SK-N-SH (cell line): ENCODE data around the gene MVB12B. TPM values are rescaled to one million over a fixed set of nuclear protein-coding genes. Genes with fewer than 3 reads are reported as not detected.

Experiments used
- CTCF ChIA-PET: fragments of 300-600, 350-600 bp; formaldehyde crosslinking; extraction: SDS; loops from one replicate; lab custom pipeline; 2021; lab: Yijun Ruan, JAX
- POLR2A ChIA-PET: fragments of 350-600 bp; sonication (Branson Sonifier 250); formaldehyde crosslinking; extraction: SDS; loops from one replicate; lab custom pipeline; 2020; ENCODE audit warnings: antibody characterized with exemption, inconsistent platforms; lab: Yijun Ruan, JAX
- DNase-seq: peaks from one replicate; pipeline ENCODE4 v3.0.0; 2012
- H2AFZ ChIP-seq: fragments of 200-600 bp; sonication (generic); 2 replicates; pipeline ENCODE4 v1.8.1; 2016; ENCODE audit warnings: antibody characterized with exemption, mild to moderate bottlenecking, low read depth
- H3F3A ChIP-seq: fragments of 200-600 bp; sonication (generic); replicated peaks from 2 replicates; pipeline ENCODE3; 2016; ENCODE audit warnings: antibody characterized with exemption, mild to moderate bottlenecking; ENCODE audit not compliant: insufficient read depth
- H3K27ac ChIP-seq, 2 experiments: fragments of 200-500 bp in 1 of 2; fragments of 200-600 bp in 1 of 2; sonication (Bioruptor generic) in 1 of 2; sonication (generic), shearing (Covaris generic) in 1 of 2; 2 replicates each; pipeline versions ENCODE4 v1.5.1 to v1.6.1; 2014 to 2016; ENCODE audit warnings: low read depth in 2 of 2, inconsistent platforms in 1 of 2, low read length in 1 of 2, mild to moderate bottlenecking in 1 of 2, mixed read lengths in 1 of 2
- H3K27me3 ChIP-seq: fragments of 200-600 bp; sonication (generic), shearing (Covaris generic); 2 replicates; pipeline ENCODE4 v1.6.1; 2016; ENCODE audit warnings: mixed run types; ENCODE audit not compliant: insufficient read depth
- H3K36me3 ChIP-seq, 2 experiments: fragments of 200-500 bp in 1 of 2; fragments of 200-600 bp in 1 of 2; sonication (Bioruptor generic) in 1 of 2; sonication (generic) in 1 of 2; replicated peaks in 1 of 2; 2 replicates each; pipeline versions ENCODE3 to v1.5.1; 2014 to 2016; ENCODE audit warnings: low read length in 1 of 2, mild to moderate bottlenecking in 1 of 2; ENCODE audit not compliant: insufficient read depth in 2 of 2, control insufficient read depth in 1 of 2
- H3K4me1 ChIP-seq, 2 experiments: fragments of 200-500 bp in 1 of 2; fragments of 200-600 bp in 1 of 2; sonication (Bioruptor generic) in 1 of 2; sonication (generic), shearing (Covaris generic) in 1 of 2; 2 replicates each; pipeline versions ENCODE4 v1.5.1 to v1.6.1; 2014 to 2016; ENCODE audit warnings: low read depth in 1 of 2, low read length in 1 of 2, mixed run types in 1 of 2; ENCODE audit not compliant: insufficient read depth in 2 of 2, control insufficient read depth in 1 of 2
- H3K4me2 ChIP-seq: fragments of 200-600 bp; sonication (generic), shearing (Covaris generic); 2 replicates; pipeline ENCODE4 v1.6.1; 2017; ENCODE audit warnings: mixed run types
- H3K4me3 ChIP-seq, 2 experiments: fragments of 200-500 bp in 1 of 2; fragments of 200-600 bp in 1 of 2; sonication (Bioruptor generic) in 1 of 2; sonication (generic), shearing (Covaris generic) in 1 of 2; 2 replicates each; pipeline versions ENCODE4 v1.5.1 to v1.8.1; 2014 to 2016; ENCODE audit warnings: low read depth in 2 of 2, inconsistent platforms in 1 of 2, low read length in 1 of 2, mild to moderate bottlenecking in 1 of 2, mixed read lengths in 1 of 2, moderate library complexity in 1 of 2
- H3K79me2 ChIP-seq: fragments of 200-600 bp; sonication (generic); 2 replicates; pipeline ENCODE4 v1.8.1; 2017; ENCODE audit warnings: mild to moderate bottlenecking; ENCODE audit not compliant: insufficient read depth
- H3K9ac ChIP-seq: fragments of 200-600 bp; sonication (generic); 2 replicates; pipeline ENCODE4 v1.6.1; 2017; ENCODE audit warnings: mixed run types
- H3K9me2 ChIP-seq: fragments of 200-600 bp; sonication (generic); 2 replicates; pipeline ENCODE4 v1.6.1; 2017; ENCODE audit warnings: mixed run types
- H3K9me3 ChIP-seq: fragments of 200-600 bp; sonication (generic); 2 replicates; pipeline ENCODE4 v1.6.1; 2017; ENCODE audit warnings: mixed run types, mild to moderate bottlenecking, moderate library complexity
- H4K20me1 ChIP-seq: fragments of 200-600 bp; sonication (generic); 2 replicates; pipeline ENCODE4 v1.6.1; 2017; ENCODE audit warnings: mild to moderate bottlenecking, mixed run types; ENCODE audit not compliant: insufficient read depth
- CTCF ChIP-seq: fragments of 200-600 bp; sonication (generic); IDR thresholded peaks from 2 replicates; pipeline ENCODE4 v1.6.1; 2017; ENCODE audit warnings: antibody characterized with exemption, mild to moderate bottlenecking, moderate library complexity
- FOXM1 ChIP-seq: IDR thresholded peaks from 2 replicates; pipeline ENCODE4 v1.4.0; 2012; ENCODE audit warnings: low read depth, mild to moderate bottlenecking
- GATA2 ChIP-seq: sonication (generic); formaldehyde crosslinking; IDR thresholded peaks from 2 replicates; pipeline ENCODE4 v1.5.0; 2020; ENCODE audit warnings: mild to moderate bottlenecking, missing genetic modification reagents
- MEF2A ChIP-seq: IDR thresholded peaks from 2 replicates; pipeline ENCODE4 v1.4.0; 2012; ENCODE audit warnings: low read depth, borderline replicate concordance
- NRF1 ChIP-seq: IDR thresholded peaks from 2 replicates; pipeline ENCODE4 v1.6.1; 2012; ENCODE audit warnings: low read depth, mild to moderate bottlenecking, low read length
- POLR2AphosphoS5 ChIP-seq: IDR thresholded peaks from 2 replicates; pipeline ENCODE4 v1.6.1; 2012; ENCODE audit warnings: low read depth, low read length
- RAD21 ChIP-seq: IDR thresholded peaks from 2 replicates; pipeline ENCODE4 v1.6.1; 2012; ENCODE audit warnings: mild to moderate bottlenecking, low read length
- RCOR1 ChIP-seq: fragments of 150-350 bp; IDR thresholded peaks from 2 replicates; pipeline ENCODE4 v1.6.1; 2017; ENCODE audit warnings: antibody characterized with exemption, low read length
- RXRA ChIP-seq: IDR thresholded peaks from 2 replicates; pipeline ENCODE4 v1.4.0; 2012; ENCODE audit warnings: low read depth, mild to moderate bottlenecking, borderline replicate concordance
- SMC3 ChIP-seq: IDR thresholded peaks from 2 replicates; pipeline ENCODE4 v1.6.1; 2012; ENCODE audit warnings: low read depth, low read length, improper control_type of control experiment
- TEAD4 ChIP-seq: IDR thresholded peaks from 2 replicates; pipeline ENCODE4 v1.4.0; 2012; ENCODE audit warnings: mild to moderate bottlenecking, borderline replicate concordance; ENCODE audit not compliant: insufficient read depth
- USF1 ChIP-seq: IDR thresholded peaks from 2 replicates; pipeline ENCODE4 v1.4.0; 2012; ENCODE audit warnings: low read depth, borderline replicate concordance
- USF2 ChIP-seq: fragments of 150-350 bp; IDR thresholded peaks from 2 replicates; pipeline ENCODE4 v1.6.1; 2017; ENCODE audit warnings: antibody characterized with exemption, low read length, low read depth, borderline replicate concordance
- WGBS: methylation state at CpG from one replicate; pipeline ENCODE4 v1.1.6; 2017; ENCODE audit warnings: low lambda C conversion rate; 5-methylcytosine and 5-hydroxymethylcytosine counted together
- polyA plus RNA-seq, 3 experiments: library from polyadenylated mRNA; depleted of rRNA; stranded (reverse); fragments of >200 nt; gene quantifications; 2 replicates each; pipeline ENCODE4 v1.2.3, GENCODE V29; 2012
- TF ChIP-seq, protein P1 (sequence below): IDR thresholded peaks from 2 replicates; pipeline ENCODE4 v1.4.0; 2012; ENCODE audit warnings: low read depth

The MVB12B gene
- polyA plus RNA-seq, 1 of the 3 experiments (the other 2 are of a cell fraction) = 5.1 TPM

GRCh38 chr9:126521551-126521950 is 194.9 kb downstream of the MVB12B start:
- H3K27ac ChIP-seq = no peak overlapping the region; a peak in 1 of 4 replicates
- WGBS = 84% methylated on average over 8 of the region's 13 CpGs
- peaks cover 13% of the 10 kb centered on the region for H3F3A ChIP-seq
- CTCF ChIA-PET = interaction anchor here (1.5 to 21.2 kb wide), 5 partner anchors 10 to 30 kb away, joined by 4 to 473 read pairs (median 40); no protein-coding TSS in a partner anchor
- H3K4me3 ChIP-seq = no peak overlapping the region
- POLR2A ChIA-PET = interaction anchor here (1.9 to 2.4 kb wide), 2 partner anchors 11 kb away, joined by 8 to 22 read pairs; no protein-coding TSS in a partner anchor
- H3K36me3 ChIP-seq = no peaks in the 10 kb centered on the region
- peaks cover 19% of the 10 kb centered on the region; the same call in 1 of the 2 replicates for H3K27me3 ChIP-seq
- H3K79me2 ChIP-seq = no peaks in the 10 kb centered on the region
- no peak overlapping the region for H3K9ac ChIP-seq
- no peak for DNase-seq
- H4K20me1 ChIP-seq = no peaks in the 10 kb centered on the region
- no peaks in the 10 kb centered on the region for H3K9me3 ChIP-seq
- H2AFZ ChIP-seq = no peak overlapping the region
- TF ChIP-seq RAD21 (no peak), FOXM1 (no peak), USF2 (no peak), RXRA (no peak), POLR2AphosphoS5 (no peak), NRF1 (no peak), TEAD4 (no peak), MEF2A (no peak), GATA2 (CRISPR knock-in tag) (no peak), RCOR1 (no peak), USF1 (no peak)
- TF ChIP-seq, protein P1, sequence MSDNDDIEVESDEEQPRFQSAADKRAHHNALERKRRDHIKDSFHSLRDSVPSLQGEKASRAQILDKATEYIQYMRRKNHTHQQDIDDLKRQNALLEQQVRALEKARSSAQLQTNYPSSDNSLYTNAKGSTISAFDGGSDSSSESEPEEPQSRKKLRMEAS = no peak
- no peak overlapping the region for H3K4me2 ChIP-seq
- H3K4me1 ChIP-seq = peaks cover 0 to 75% of the 10 kb centered on the region in 2 experiments; a peak in 2 of 4 replicates
- H3K9me2 ChIP-seq = no peaks in the 10 kb centered on the region

GRCh38 chr9:126521976-126522590 is 195.5 kb downstream of the MVB12B start:
- no peaks in the 10 kb centered on the region for H3K79me2 ChIP-seq
- peak overlapping the region in 1 of 2 experiments; percentile 32; a peak in 1 of 4 replicates for H3K27ac ChIP-seq
- H2AFZ ChIP-seq = no peak overlapping the region
- no peak overlapping the region for H3K4me2 ChIP-seq
- no peak for DNase-seq
- H4K20me1 ChIP-seq = no peaks in the 10 kb centered on the region
- no peak overlapping the region for H3K9ac ChIP-seq
- peaks cover 8% of the 10 kb centered on the region for H3F3A ChIP-seq
- H3K27me3 ChIP-seq = peaks cover 19% of the 10 kb centered on the region; the same call in 1 of the 2 replicates
- no peak overlapping the region for H3K4me3 ChIP-seq
- WGBS = 42% methylated on average over 4 of the region's 10 CpGs
- H3K4me1 ChIP-seq = peaks cover 0 to 75% of the 10 kb centered on the region in 2 experiments; a peak in 2 of 4 replicates
- H3K9me3 ChIP-seq = no peaks in the 10 kb centered on the region
- ChIA-PET POLR2A (interaction anchor here (1.8 to 2.4 kb wide), 3 partner anchors 10 to 28 kb away, joined by 8 to 22 read pairs (median 16); no protein-coding TSS in a partner anchor), CTCF (interaction anchor here (1.0 to 21.2 kb wide), 7 partner anchors 8 to 31 kb away, joined by 3 to 473 read pairs (median 5); no protein-coding TSS in a partner anchor)
- TF ChIP-seq NRF1 (no peak), RAD21 (no peak), SMC3 (no peak), CTCF (no peak)
- no peaks in the 10 kb centered on the region for H3K9me2 ChIP-seq
- no peaks in the 10 kb centered on the region for H3K36me3 ChIP-seq
